Measurements from ENCODE around the gene LILRA1. TPM values are rescaled to one million over a fixed set of nuclear protein-coding genes. Genes with fewer than 3 reads are reported as not detected.

The LILRA1 gene
- total RNA-seq, 3 donors from 2014 or later = 0.44 to 1.8 (median 0.66) TPM

GRCh38 chr19:54606230-54606629, 12.8 kb downstream of the LILRA1 start:
- Histone ChIP-seq H3K27me3 (peaks cover 0 to 3% of the 10 kb centered on the region in 2 donors), H3K36me3 (no peaks in the 10 kb centered on the region), H3K27ac (no peak overlapping the region), H3K4me1 (no peaks in the 10 kb centered on the region), H3K9me3 (peaks cover 10 to 25% of the 10 kb centered on the region in 2 donors), H3K4me3 (no peak overlapping the region)
- no peak for DNase-seq (ENCODE audit: low spot score in 2 of 2)
- TF ChIP-seq POLR2AphosphoS5 (IDR thresholded peaks at IDR 0.05) (no peak), CTCF (IDR thresholded peaks at IDR 0.05) (no peak), POLR2A (IDR thresholded peaks at IDR 0.05) (no peak)
- intact Hi-C loops (cut with DNase I; ENCODE audit: low total_unique reads) = no loop called here

GRCh38 chr19:54606891-54607784, 13.7 kb downstream of the LILRA1 start:
- no peaks in the 10 kb centered on the region for H3K36me3 ChIP-seq
- no peak for DNase-seq (ENCODE audit: low spot score in 2 of 2)
- peaks cover 10 to 34% of the 10 kb centered on the region in 2 donors for H3K9me3 ChIP-seq
- peaks cover 0 to 3% of the 10 kb centered on the region in 2 donors for H3K27me3 ChIP-seq
- H3K4me3 ChIP-seq = no peak overlapping the region
- TF ChIP-seq POLR2AphosphoS5 (IDR thresholded peaks at IDR 0.05) = no peak
- no peak for TF ChIP-seq POLR2A (IDR thresholded peaks at IDR 0.05)
- TF ChIP-seq CTCF (IDR thresholded peaks at IDR 0.05) = no peak
- intact Hi-C loops (cut with DNase I; ENCODE audit: low total_unique reads) = no loop called here
- no peak overlapping the region for H3K27ac ChIP-seq
- no peaks in the 10 kb centered on the region for H3K4me1 ChIP-seq

GRCh38 chr19:54607785-54608150, 14.3 kb downstream of the LILRA1 start:
- Histone ChIP-seq H3K27me3 (peaks cover 0 to 3% of the 10 kb centered on the region in 2 donors), H3K4me3 (no peak overlapping the region), H3K4me1 (no peaks in the 10 kb centered on the region), H3K9me3 (peaks cover 10 to 35% of the 10 kb centered on the region in 2 donors), H3K36me3 (no peaks in the 10 kb centered on the region), H3K27ac (no peak overlapping the region)
- intact Hi-C loops (cut with DNase I; ENCODE audit: low total_unique reads) = no loop called here
- DNase-seq (ENCODE audit: low spot score in 2 of 2) = no peak
- TF ChIP-seq CTCF (IDR thresholded peaks at IDR 0.05) (no peak), POLR2A (IDR thresholded peaks at IDR 0.05) (no peak), POLR2AphosphoS5 (IDR thresholded peaks at IDR 0.05) (no peak)

GRCh38 chr19:54608205-54608604, 14.8 kb downstream of the LILRA1 start:
- no peak for DNase-seq (ENCODE audit: low spot score in 2 of 2)
- Histone ChIP-seq H3K9me3 (peaks cover 10 to 35% of the 10 kb centered on the region in 2 donors), H3K4me1 (no peaks in the 10 kb centered on the region), H3K4me3 (no peak overlapping the region), H3K36me3 (no peaks in the 10 kb centered on the region), H3K27me3 (peaks cover 0 to 2% of the 10 kb centered on the region in 2 donors), H3K27ac (no peak overlapping the region)
- TF ChIP-seq POLR2A (IDR thresholded peaks at IDR 0.05) (no peak), POLR2AphosphoS5 (IDR thresholded peaks at IDR 0.05) (no peak), CTCF (IDR thresholded peaks at IDR 0.05) (no peak)
- intact Hi-C loops (cut with DNase I; ENCODE audit: low total_unique reads) = no loop called here

GRCh38 chr19:54608792-54609191, 15.4 kb downstream of the LILRA1 start:
- Histone ChIP-seq H3K4me3 (no peak overlapping the region), H3K27ac (no peak overlapping the region), H3K36me3 (no peaks in the 10 kb centered on the region), H3K9me3 (peaks cover 10 to 35% of the 10 kb centered on the region in 2 donors), H3K27me3 (no peaks in the 10 kb centered on the region), H3K4me1 (no peaks in the 10 kb centered on the region)
- intact Hi-C loops (cut with DNase I; ENCODE audit: low total_unique reads) = no loop called here
- TF ChIP-seq POLR2A (IDR thresholded peaks at IDR 0.05) = no peak
- TF ChIP-seq POLR2AphosphoS5 (IDR thresholded peaks at IDR 0.05) = no peak
- TF ChIP-seq CTCF (IDR thresholded peaks at IDR 0.05) = no peak
- no peak for DNase-seq (ENCODE audit: low spot score in 2 of 2)
